Astrocyte (in vitro differentiated cells and primary cell): ENCODE data around the gene PRKAG2. TPM values are rescaled to one million over a fixed set of nuclear protein-coding genes. Genes with fewer than 3 reads are reported as not detected.

Experiments used
- DNase-seq: peaks from one replicate; pipeline ENCODE4 v3.0.0-alpha.2; 2010; ENCODE audit warnings: low read depth
- FAIRE-seq: peaks from 2 replicates; lab custom pipeline; 2011; peaks lifted over from hg19 to GRCh38; lab: Jason Lieb, UNC
- H2AFZ ChIP-seq: 2 replicates; pipeline ENCODE4 v1.6.0; 2012; ENCODE audit warnings: low read depth, low read length, inconsistent platforms
- H3K27ac ChIP-seq: 2 replicates; pipeline ENCODE4 v1.5.1; 2011; ENCODE audit warnings: low read depth, low read length, inconsistent platforms
- H3K27me3 ChIP-seq: 2 replicates; pipeline ENCODE4 v1.6.0; 2011; ENCODE audit warnings: low read length, inconsistent platforms; ENCODE audit not compliant: insufficient read depth
- H3K36me3 ChIP-seq: 2 replicates; pipeline ENCODE4 v1.5.1; 2011; ENCODE audit warnings: low read length, inconsistent platforms; ENCODE audit not compliant: insufficient read depth
- H3K4me1 ChIP-seq: 2 replicates; pipeline ENCODE4 v1.5.1; 2011; ENCODE audit warnings: low read length, inconsistent platforms; ENCODE audit not compliant: insufficient read depth
- H3K4me2 ChIP-seq: 2 replicates; pipeline ENCODE4 v1.6.0; 2012; ENCODE audit warnings: low read length, inconsistent platforms
- H3K4me3 ChIP-seq: 2 replicates; pipeline ENCODE4 v1.5.1; 2011; ENCODE audit warnings: low read depth, mild to moderate bottlenecking, low read length, inconsistent platforms; ENCODE audit not compliant: insufficient read depth
- H3K79me2 ChIP-seq: 2 replicates; pipeline ENCODE4 v1.6.0; 2012; ENCODE audit warnings: mild to moderate bottlenecking, low read length, inconsistent platforms; ENCODE audit not compliant: insufficient read depth
- H3K9ac ChIP-seq: 2 replicates; pipeline ENCODE4 v1.6.0; 2012; ENCODE audit warnings: mild to moderate bottlenecking, low read length, inconsistent platforms
- H3K9me3 ChIP-seq: 2 replicates; pipeline ENCODE4 v1.5.1; 2012; ENCODE audit warnings: low read depth, mild to moderate bottlenecking, low read length, inconsistent platforms; ENCODE audit not compliant: insufficient read depth
- H4K20me1 ChIP-seq: 2 replicates; pipeline ENCODE4 v1.6.0; 2012; ENCODE audit warnings: low read length, inconsistent platforms; ENCODE audit not compliant: insufficient read depth
- H3K27ac Mint-ChIP-seq: one replicate; pipeline ENCODE4 v1.8.0; 2021; ENCODE audit warnings: mild to moderate bottlenecking, mixed read lengths; ENCODE audit not compliant: unreplicated experiment
- H3K27me3 Mint-ChIP-seq: one replicate; pipeline ENCODE4 v1.8.0; 2021; ENCODE audit warnings: low read depth, mixed read lengths; ENCODE audit not compliant: unreplicated experiment
- H3K36me3 Mint-ChIP-seq: one replicate; pipeline ENCODE4 v1.8.0; 2021; ENCODE audit warnings: low read depth, mixed read lengths; ENCODE audit not compliant: unreplicated experiment
- H3K4me1 Mint-ChIP-seq: one replicate; pipeline ENCODE4 v1.8.0; 2021; ENCODE audit warnings: low read depth, mixed read lengths; ENCODE audit not compliant: unreplicated experiment
- H3K4me3 Mint-ChIP-seq: one replicate; pipeline ENCODE4 v1.8.0; 2021; ENCODE audit warnings: mild to moderate bottlenecking, moderate library complexity, mixed read lengths; ENCODE audit not compliant: unreplicated experiment
- H3K9me3 Mint-ChIP-seq: one replicate; pipeline ENCODE4 v1.8.0; 2021; ENCODE audit warnings: mild to moderate bottlenecking, mixed read lengths; ENCODE audit not compliant: unreplicated experiment
- EZH2 ChIP-seq: IDR thresholded peaks from 2 replicates; pipeline ENCODE4 v1.6.1; 2012; ENCODE audit warnings: mild to moderate bottlenecking, low read length, inconsistent platforms; ENCODE audit not compliant: insufficient read depth
- total RNA-seq: library from RNA; stranded (reverse); gene quantifications from 2 replicates; pipeline ENCODE4 v1.2.1, GENCODE V29; 2021
- TF ChIP-seq, protein P1 (sequence below): IDR thresholded peaks from 2 replicates; pipeline ENCODE4 v1.5.1; 2011; ENCODE audit warnings: low read depth, mild to moderate bottlenecking, inconsistent platforms, low read length, moderate library complexity; ENCODE audit not compliant: insufficient read depth

PRKAG2 gene
- total RNA-seq, 1 donor from 2014 or later, result 40.7 TPM

DNA sequence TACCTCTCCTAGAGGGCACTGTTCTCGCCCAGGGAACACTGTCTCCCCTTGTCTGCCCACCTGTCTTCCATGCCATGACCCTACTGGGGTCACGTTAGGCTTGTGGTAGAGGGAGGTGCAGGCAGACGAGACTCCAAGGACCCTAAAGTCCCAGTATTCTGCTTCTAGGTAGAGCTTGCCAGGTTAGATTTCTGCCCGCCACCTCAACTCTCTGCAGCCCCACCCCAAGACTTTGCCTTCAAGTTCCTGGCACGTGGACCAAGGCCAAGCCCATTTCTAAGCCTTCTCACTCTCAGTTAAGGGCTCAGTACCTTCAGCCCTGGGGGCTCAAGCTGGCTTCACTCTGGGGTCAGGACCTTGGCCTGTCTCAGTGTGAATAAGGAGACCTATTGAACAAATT is 16.1 kb downstream of the PRKAG2 start:
- no peak overlapping the region for H3K9ac ChIP-seq
- DNase-seq (no peak), FAIRE-seq (no peak)
- H3K4me1 ChIP-seq, result no peaks in the 10 kb centered on the region
- Mint-ChIP-seq H3K9me3 (no peaks in the 10 kb centered on the region), H3K4me1 (no peaks in the 10 kb centered on the region), H3K27ac (no peak overlapping the region), H3K36me3 (no peaks in the 10 kb centered on the region), H3K4me3 (no peak overlapping the region), H3K27me3 (peaks cover 62% of the 10 kb centered on the region)
- no peak overlapping the region for H3K4me3 ChIP-seq
- H3K4me2 ChIP-seq, result no peak overlapping the region
- no peaks in the 10 kb centered on the region for H4K20me1 ChIP-seq
- H3K79me2 ChIP-seq, result no peaks in the 10 kb centered on the region
- TF ChIP-seq, protein P1, sequence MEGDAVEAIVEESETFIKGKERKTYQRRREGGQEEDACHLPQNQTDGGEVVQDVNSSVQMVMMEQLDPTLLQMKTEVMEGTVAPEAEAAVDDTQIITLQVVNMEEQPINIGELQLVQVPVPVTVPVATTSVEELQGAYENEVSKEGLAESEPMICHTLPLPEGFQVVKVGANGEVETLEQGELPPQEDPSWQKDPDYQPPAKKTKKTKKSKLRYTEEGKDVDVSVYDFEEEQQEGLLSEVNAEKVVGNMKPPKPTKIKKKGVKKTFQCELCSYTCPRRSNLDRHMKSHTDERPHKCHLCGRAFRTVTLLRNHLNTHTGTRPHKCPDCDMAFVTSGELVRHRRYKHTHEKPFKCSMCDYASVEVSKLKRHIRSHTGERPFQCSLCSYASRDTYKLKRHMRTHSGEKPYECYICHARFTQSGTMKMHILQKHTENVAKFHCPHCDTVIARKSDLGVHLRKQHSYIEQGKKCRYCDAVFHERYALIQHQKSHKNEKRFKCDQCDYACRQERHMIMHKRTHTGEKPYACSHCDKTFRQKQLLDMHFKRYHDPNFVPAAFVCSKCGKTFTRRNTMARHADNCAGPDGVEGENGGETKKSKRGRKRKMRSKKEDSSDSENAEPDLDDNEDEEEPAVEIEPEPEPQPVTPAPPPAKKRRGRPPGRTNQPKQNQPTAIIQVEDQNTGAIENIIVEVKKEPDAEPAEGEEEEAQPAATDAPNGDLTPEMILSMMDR, result no peak
- H3K27ac ChIP-seq, result no peak overlapping the region
- H3K27me3 ChIP-seq, result peaks cover 10% of the 10 kb centered on the region
- H3K36me3 ChIP-seq, result no peaks in the 10 kb centered on the region
- H3K9me3 ChIP-seq, result no peaks in the 10 kb centered on the region
- H2AFZ ChIP-seq, result no peak overlapping the region

DNA sequence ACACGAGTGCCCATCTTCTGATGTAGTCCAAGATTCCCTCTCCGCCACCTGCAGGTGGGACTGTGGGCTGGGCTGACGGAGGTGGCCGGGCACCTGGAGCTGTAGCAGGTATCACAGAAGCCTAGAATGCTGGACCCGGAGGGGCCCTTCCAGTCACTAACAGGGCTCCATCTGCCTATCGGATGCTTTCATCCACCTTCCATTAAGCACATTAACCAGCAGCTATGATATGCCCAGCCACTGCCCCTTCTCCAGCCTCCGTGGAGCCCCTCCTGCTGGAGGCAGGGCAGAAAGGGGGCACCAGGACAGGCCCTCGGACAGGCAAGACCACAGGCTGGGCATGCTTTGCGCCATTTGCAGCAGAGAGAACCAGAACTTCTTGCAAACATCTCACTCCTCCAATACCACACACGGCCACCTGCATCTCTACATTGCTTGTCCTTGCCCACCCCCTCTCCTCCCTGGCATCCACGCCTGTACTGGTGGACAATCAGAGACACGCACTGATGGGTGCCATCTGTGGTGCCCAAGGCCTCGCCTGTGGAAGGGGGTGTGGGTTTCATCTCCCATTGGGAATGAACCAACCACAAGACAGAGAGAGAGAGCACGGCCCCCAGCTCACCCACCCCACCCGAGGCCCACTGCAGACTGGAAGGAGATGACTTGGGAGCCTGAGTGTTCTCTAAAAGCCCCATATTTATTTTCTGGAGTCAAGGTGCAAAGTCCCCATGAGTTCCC is 16.8 kb downstream of the PRKAG2 start:
- H3K4me1 Mint-ChIP-seq, result no peaks in the 10 kb centered on the region
- no peaks in the 10 kb centered on the region for H3K9me3 ChIP-seq
- no peak overlapping the region for H3K4me3 Mint-ChIP-seq
- no peak overlapping the region for H3K4me3 ChIP-seq
- H3K27ac ChIP-seq, result no peak overlapping the region
- no peak for DNase-seq
- no peak overlapping the region for H2AFZ ChIP-seq
- H3K27me3 ChIP-seq, result peaks cover 10% of the 10 kb centered on the region
- no peak overlapping the region for H3K9ac ChIP-seq
- H3K9me3 Mint-ChIP-seq, result no peaks in the 10 kb centered on the region
- FAIRE-seq, result no peak
- no peak overlapping the region for H3K4me2 ChIP-seq
- H3K36me3 Mint-ChIP-seq, result no peaks in the 10 kb centered on the region
- TF ChIP-seq, protein P1, result no peak
- H3K27me3 Mint-ChIP-seq, result peaks cover 62% of the 10 kb centered on the region
- H3K79me2 ChIP-seq, result no peaks in the 10 kb centered on the region
- no peaks in the 10 kb centered on the region for H3K4me1 ChIP-seq
- H3K36me3 ChIP-seq, result no peaks in the 10 kb centered on the region
- no peak overlapping the region for H3K27ac Mint-ChIP-seq
- no peaks in the 10 kb centered on the region for H4K20me1 ChIP-seq

DNA sequence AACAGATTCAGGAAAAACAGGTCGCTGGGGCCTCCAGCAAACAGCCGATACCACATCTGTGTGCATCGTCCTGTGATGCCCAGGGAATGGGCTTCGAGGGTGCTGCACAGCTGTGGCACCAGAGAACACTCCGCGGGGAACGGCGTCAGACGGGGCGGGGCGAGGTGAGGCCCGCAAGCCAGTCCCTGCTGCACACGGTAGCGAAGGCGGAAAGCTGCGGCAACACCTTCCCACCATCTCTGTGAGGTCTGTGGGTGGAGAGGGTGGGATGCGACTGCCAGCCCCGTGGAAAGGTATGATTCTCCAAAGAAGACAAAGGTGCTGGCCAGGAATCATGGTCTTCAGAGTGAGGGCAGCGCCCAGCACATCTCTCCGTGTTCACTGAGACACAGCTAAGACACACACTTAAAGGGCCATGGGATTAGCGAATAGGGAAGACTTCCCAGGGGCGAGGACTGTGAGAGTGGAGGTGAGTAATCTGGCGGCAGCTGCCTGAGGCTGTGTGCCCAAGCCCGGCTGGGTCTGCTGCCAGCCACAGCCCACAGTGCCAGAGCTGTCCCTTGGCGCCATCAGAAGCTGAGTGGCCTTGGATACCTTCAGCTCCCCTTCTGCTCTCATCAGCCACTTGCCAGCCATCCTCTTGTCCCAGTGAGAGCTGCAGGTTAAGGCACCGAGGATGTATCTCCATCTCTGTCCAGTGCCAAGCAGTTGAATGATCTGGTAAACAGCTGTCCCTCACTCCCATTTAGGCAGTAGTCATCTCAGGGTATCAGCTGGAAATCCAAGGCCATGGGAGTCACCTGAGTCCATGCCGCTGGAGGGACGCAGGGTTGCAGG is 17.6 kb downstream of the PRKAG2 start:
- no peak for TF ChIP-seq EZH2
- TF ChIP-seq, protein P1, result no peak
- FAIRE-seq (no peak), DNase-seq (no peak)
- H3K4me3 Mint-ChIP-seq, result no peak overlapping the region
- Histone ChIP-seq H4K20me1 (no peaks in the 10 kb centered on the region), H3K4me2 (no peak overlapping the region), H3K36me3 (no peaks in the 10 kb centered on the region), H3K27me3 (peaks cover 12% of the 10 kb centered on the region), H3K4me3 (no peak overlapping the region), H2AFZ (no peak overlapping the region), H3K4me1 (no peaks in the 10 kb centered on the region), H3K79me2 (no peaks in the 10 kb centered on the region), H3K9ac (no peak overlapping the region), H3K27ac (no peak overlapping the region), H3K9me3 (no peaks in the 10 kb centered on the region)
- peaks cover 59% of the 10 kb centered on the region for H3K27me3 Mint-ChIP-seq
- no peaks in the 10 kb centered on the region for H3K36me3 Mint-ChIP-seq
- H3K27ac Mint-ChIP-seq, result no peak overlapping the region
- H3K9me3 Mint-ChIP-seq, result no peaks in the 10 kb centered on the region
- no peaks in the 10 kb centered on the region for H3K4me1 Mint-ChIP-seq
